ENCODE data around the gene NUDT1. TPM values are rescaled to one million over a fixed set of nuclear protein-coding genes. Genes with fewer than 3 reads are reported as not detected.

Gene NUDT1
- 37.5 TPM for total RNA-seq

GRCh38 chr7:2241580-2242540 lies at the start of gene NUDT1, which contains the start of gene MRM2:
TSS of gene NUDT1 (plus strand) at chr7:2242226. CDS start at chr7:2244575, 2,349 bp downstream.
TSS of gene MRM2 (minus strand) at chr7:2242205. CDS start at chr7:2242169, 36 bp downstream.
- ATAC-seq, result peak; percentile 75

GRCh38 chr7:2192831-2193534 lies 49.0 kb upstream of the NUDT1 start:
- ATAC-seq, result peak; percentile 48

GRCh38 chr7:2193575-2194305 lies 48.3 kb upstream of the NUDT1 start:
- ATAC-seq, result no peak

GRCh38 chr7:2195400-2196246 lies 46.4 kb upstream of the NUDT1 start:
- ATAC-seq, result peak; percentile 59

GRCh38 chr7:2196381-2197378 lies 45.3 kb upstream of the NUDT1 start:
- ATAC-seq, result no peak

GRCh38 chr7:2197436-2198155 lies 44.4 kb upstream of the NUDT1 start:
- ATAC-seq, result no peak

- ATAC-seq, result no peak
These were observed 43.8 kb upstream of the NUDT1 start for GRCh38 chr7:2198206-2198605.

GRCh38 chr7:2198760-2199159 lies 43.3 kb upstream of the NUDT1 start:
- ATAC-seq, result no peak

- no peak for ATAC-seq
These were observed 42.5 kb upstream of the NUDT1 start for GRCh38 chr7:2199528-2199927.

GRCh38 chr7:2199956-2200583 lies 42.0 kb upstream of the NUDT1 start:
- no peak for ATAC-seq

- no peak for ATAC-seq
These were observed 41.4 kb upstream of the NUDT1 start for GRCh38 chr7:2200584-2200980.

- no peak for ATAC-seq
These were observed 40.9 kb upstream of the NUDT1 start for GRCh38 chr7:2201128-2201527.

- no peak for ATAC-seq
These were observed 40.2 kb upstream of the NUDT1 start for GRCh38 chr7:2201686-2202360.

- ATAC-seq, result no peak
These were observed 39.7 kb upstream of the NUDT1 start for GRCh38 chr7:2202361-2202761.

- ATAC-seq, result no peak
These were observed 38.9 kb upstream of the NUDT1 start for GRCh38 chr7:2202901-2203765.

- no peak for ATAC-seq
These were observed 38.2 kb upstream of the NUDT1 start for GRCh38 chr7:2203766-2204300.

GRCh38 chr7:2204446-2204845 lies 37.6 kb upstream of the NUDT1 start:
- ATAC-seq, result no peak

Data from esophagus mucosa (tissue), 1 donor.